Endothelial cell (in vitro differentiated cells): Measurements from ENCODE around the gene ALK. TPM values are rescaled to one million over a fixed set of nuclear protein-coding genes. Genes with fewer than 3 reads are reported as not detected.

Experiments used
- DNase-seq: peaks from one replicate; pipeline ENCODE4 v3.0.0; 2021; ENCODE audit warnings: low spot score
- H3K27ac Mint-ChIP-seq: one replicate; pipeline ENCODE4 v1.8.0; 2021; ENCODE audit warnings: mixed read lengths, inconsistent platforms; ENCODE audit not compliant: unreplicated experiment
- H3K27me3 Mint-ChIP-seq: one replicate; pipeline ENCODE4 v1.8.0; 2021; ENCODE audit warnings: mild to moderate bottlenecking, moderate library complexity, mixed read lengths, inconsistent platforms; ENCODE audit not compliant: unreplicated experiment
- H3K36me3 Mint-ChIP-seq: one replicate; pipeline ENCODE4 v1.8.0; 2021; ENCODE audit warnings: mild to moderate bottlenecking, low read depth, mixed read lengths, inconsistent platforms; ENCODE audit not compliant: unreplicated experiment
- H3K4me1 Mint-ChIP-seq: one replicate; pipeline ENCODE4 v1.8.0; 2021; ENCODE audit warnings: mild to moderate bottlenecking, mixed read lengths, inconsistent platforms; ENCODE audit not compliant: unreplicated experiment
- H3K4me3 Mint-ChIP-seq: one replicate; pipeline ENCODE4 v1.8.0; 2021; ENCODE audit warnings: mild to moderate bottlenecking, mixed read lengths, inconsistent platforms; ENCODE audit not compliant: unreplicated experiment
- H3K9me3 Mint-ChIP-seq: one replicate; pipeline ENCODE4 v1.8.0; 2021; ENCODE audit warnings: mixed read lengths, inconsistent platforms; ENCODE audit not compliant: unreplicated experiment
- CTCF ChIP-seq: fragments of 200-600 bp; sonication (generic); IDR thresholded peaks from one replicate; pipeline ENCODE4 v1.5.0; 2021; ENCODE audit warnings: antibody characterized with exemption; ENCODE audit not compliant: unreplicated experiment
- total RNA-seq: library from RNA; stranded (reverse); fragmentation: NEBNext Ultra II Directional; extraction: Animal tissue kit (Norgen Biotek cat#: 25700); gene quantifications from one replicate; pipeline ENCODE4 v1.2.1, GENCODE V29; 2021; ENCODE audit not compliant: unreplicated experiment

Gene ALK
- total RNA-seq, 1 donor from 2014 or later, result 0.05 TPM

GRCh38 chr2:29560030-29560429 is 361.4 kb downstream of the ALK start:
- Mint-ChIP-seq H3K27me3 (no peaks in the 10 kb centered on the region), H3K27ac (no peak overlapping the region), H3K4me1 (no peaks in the 10 kb centered on the region), H3K36me3 (no peaks in the 10 kb centered on the region), H3K9me3 (no peaks in the 10 kb centered on the region), H3K4me3 (no peak overlapping the region)
- no peak for DNase-seq
- TF ChIP-seq CTCF, result no peak

DNA sequence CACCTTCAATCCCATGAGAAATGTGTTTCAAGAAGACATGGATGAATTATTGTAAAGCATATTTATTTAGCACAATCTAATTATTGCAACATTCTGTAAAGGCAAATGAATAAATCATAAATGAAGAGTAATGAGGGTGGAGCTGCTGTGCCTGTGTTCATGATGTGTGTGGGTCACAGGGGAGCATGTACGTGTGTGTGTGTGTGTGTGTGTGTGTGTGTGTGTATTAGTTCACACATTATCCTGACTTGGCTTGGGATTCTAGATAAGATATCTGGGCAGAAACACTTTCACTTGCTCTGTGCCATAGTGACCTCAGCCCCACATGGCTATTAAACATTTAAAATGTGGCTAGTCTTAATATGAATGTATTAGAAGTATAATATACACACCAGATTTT is 361.8 kb downstream of the ALK start:
- no peaks in the 10 kb centered on the region for H3K27me3 Mint-ChIP-seq
- no peak for TF ChIP-seq CTCF

GRCh38 chr2:29558097-29558496 is 363.3 kb downstream of the ALK start:
- Mint-ChIP-seq H3K4me3 (no peak overlapping the region), H3K9me3 (no peaks in the 10 kb centered on the region), H3K36me3 (no peaks in the 10 kb centered on the region), H3K4me1 (no peaks in the 10 kb centered on the region), H3K27ac (no peak overlapping the region), H3K27me3 (no peaks in the 10 kb centered on the region)
- DNase-seq, result no peak
- TF ChIP-seq CTCF, result no peak

More for the DNA sequence above, 361.8 kb downstream of the ALK start:
- Mint-ChIP-seq H3K27ac (no peak overlapping the region), H3K9me3 (no peaks in the 10 kb centered on the region), H3K36me3 (no peaks in the 10 kb centered on the region), H3K4me1 (no peaks in the 10 kb centered on the region), H3K4me3 (no peak overlapping the region)
- DNase-seq, result no peak

DNA sequence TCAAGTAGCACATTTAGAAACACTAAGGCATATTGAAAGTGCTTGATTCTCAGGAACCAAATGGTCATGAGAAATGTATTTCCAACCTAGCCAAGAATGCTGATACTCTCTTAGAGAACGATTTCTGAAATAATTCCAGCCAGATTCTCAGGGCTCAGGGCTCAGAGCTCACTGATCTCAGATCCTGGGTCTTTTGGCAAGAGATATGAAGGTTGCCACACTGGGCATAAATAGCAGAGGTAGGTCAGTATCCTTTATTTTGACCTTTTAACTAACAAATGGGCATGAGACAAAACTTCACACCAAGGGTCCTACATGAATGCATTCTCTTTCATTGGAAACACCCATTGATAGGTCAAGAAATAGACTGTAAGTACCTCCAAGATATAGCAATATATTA is 364.1 kb downstream of the ALK start:
- no peaks in the 10 kb centered on the region for H3K36me3 Mint-ChIP-seq
- no peak for TF ChIP-seq CTCF
- no peak for DNase-seq
- H3K4me1 Mint-ChIP-seq, result no peaks in the 10 kb centered on the region
- no peak overlapping the region for H3K27ac Mint-ChIP-seq
- no peaks in the 10 kb centered on the region for H3K9me3 Mint-ChIP-seq
- H3K4me3 Mint-ChIP-seq, result no peak overlapping the region
- no peaks in the 10 kb centered on the region for H3K27me3 Mint-ChIP-seq

GRCh38 chr2:29549069-29549380 is 372.4 kb downstream of the ALK start:
- Mint-ChIP-seq H3K4me3 (no peak overlapping the region), H3K36me3 (no peaks in the 10 kb centered on the region), H3K9me3 (no peaks in the 10 kb centered on the region), H3K27ac (no peak overlapping the region), H3K27me3 (no peaks in the 10 kb centered on the region), H3K4me1 (no peaks in the 10 kb centered on the region)
- TF ChIP-seq CTCF, result no peak
- no peak for DNase-seq
